Fibroblast of skin of back (primary cell): ENCODE results near the gene SPATA31A5. TPM values are rescaled to one million over a fixed set of nuclear protein-coding genes. Genes with fewer than 3 reads are reported as not detected.
"Not testable (repeated sequence)": the region's sequence is repeated elsewhere in the genome, so short reads cannot be mapped to it uniquely, and the experiment has no call there.

ENCODE experiments used
- DNase-seq: peaks from one replicate; pipeline ENCODE4 v3.0.0-alpha.2; 2013
- polyA plus RNA-seq, 2 experiments: library from polyadenylated mRNA; unstranded; fragments of 120-200 nt; gene quantifications; one replicate each; pipeline ENCODE4 v1.2.1, GENCODE V29; 2013; ENCODE audit not compliant: insufficient read length in 2 of 2

Gene SPATA31A5
- not detected for polyA plus RNA-seq (2013, experiment 1 of 2; ENCODE audit: insufficient read length)
- polyA plus RNA-seq (2013, experiment 2 of 2; ENCODE audit: insufficient read length), result not detected

- DNase-seq, result not testable (repeated sequence)
Measured at GRCh38 chr9:60914107-60914506, at the start of gene SPATA31A5. Gene SPATA31A5 (plus strand): TSS chr9:60914407. CDS start chr9:60914436, 29 bp downstream.

- not testable (repeated sequence) for DNase-seq
Measured at GRCh38 chr9:60962990-60963350, 48.8 kb downstream of the SPATA31A5 start.

GRCh38 chr9:60966382-60966781, 52.2 kb downstream of the SPATA31A5 start:
- not testable (repeated sequence) for DNase-seq
